Activated naive CD8-positive, alpha-beta T cell treated with anti-CD3 and anti-CD28 coated beads for 36 hours (primary cell): Measurements from ENCODE around the gene ERN1. TPM values are rescaled to one million over a fixed set of nuclear protein-coding genes. Genes with fewer than 3 reads are reported as not detected.
A peak's percentile ranks its signal among the peaks of the same experiment; 100 is the strongest.

Source experiments
- DNase-seq: peaks from one replicate; pipeline ENCODE4 v3.0.0; 2021
- H3K27ac Mint-ChIP-seq: one replicate; pipeline ENCODE4 v1.8.0; 2022; ENCODE audit warnings: mild to moderate bottlenecking, moderate library complexity, mixed read lengths
- H3K27me3 Mint-ChIP-seq: one replicate; pipeline ENCODE4 v1.8.0; 2022; ENCODE audit warnings: mild to moderate bottlenecking, mixed read lengths
- H3K36me3 Mint-ChIP-seq: one replicate; pipeline ENCODE4 v1.8.0; 2021; ENCODE audit warnings: mild to moderate bottlenecking, mixed read lengths
- H3K4me1 Mint-ChIP-seq: one replicate; pipeline ENCODE4 v1.8.0; 2021; ENCODE audit warnings: mixed read lengths
- H3K4me3 Mint-ChIP-seq: one replicate; pipeline ENCODE4 v1.8.0; 2022; ENCODE audit warnings: mild to moderate bottlenecking, moderate library complexity, mixed read lengths
- H3K9me3 Mint-ChIP-seq: one replicate; pipeline ENCODE4 v1.8.0; 2022; ENCODE audit warnings: mixed read lengths
- total RNA-seq, 2 experiments: library from RNA; stranded (reverse); gene quantifications; one replicate each; pipeline ENCODE4 v1.2.3, GENCODE V29; 2021

ERN1 gene
- total RNA-seq, 2 experiments from 2014 or later = 7.6 to 9.0 TPM

GRCh38 chr17:64002658-64003525 lies 127.1 kb downstream of the ERN1 start:
- H3K27ac Mint-ChIP-seq = no peak overlapping the region
- H3K36me3 Mint-ChIP-seq = peaks cover 5% of the 10 kb centered on the region
- no peaks in the 10 kb centered on the region for H3K9me3 Mint-ChIP-seq
- peaks cover 20% of the 10 kb centered on the region for H3K4me1 Mint-ChIP-seq
- DNase-seq = no peak
- H3K4me3 Mint-ChIP-seq = no peak overlapping the region
- H3K27me3 Mint-ChIP-seq = no peaks in the 10 kb centered on the region

- peak overlapping the region; percentile 48 for H3K27ac Mint-ChIP-seq
- no peak overlapping the region for H3K4me3 Mint-ChIP-seq
- H3K9me3 Mint-ChIP-seq = no peaks in the 10 kb centered on the region
- no peaks in the 10 kb centered on the region for H3K27me3 Mint-ChIP-seq
- peaks cover 24% of the 10 kb centered on the region for H3K4me1 Mint-ChIP-seq
- peaks cover 5% of the 10 kb centered on the region for H3K36me3 Mint-ChIP-seq
- no peak for DNase-seq
Observed at GRCh38 chr17:64001763-64002529, 128.0 kb downstream of the ERN1 start.

- no peak overlapping the region for H3K4me3 Mint-ChIP-seq
- H3K27ac Mint-ChIP-seq = no peak overlapping the region
- DNase-seq = no peak
- H3K9me3 Mint-ChIP-seq = no peaks in the 10 kb centered on the region
- H3K27me3 Mint-ChIP-seq = no peaks in the 10 kb centered on the region
- peaks cover 5% of the 10 kb centered on the region for H3K36me3 Mint-ChIP-seq
- H3K4me1 Mint-ChIP-seq = peaks cover 19% of the 10 kb centered on the region
Observed at GRCh38 chr17:64001091-64001579, 128.8 kb downstream of the ERN1 start.

GRCh38 chr17:63999680-64000531 lies 130.0 kb downstream of the ERN1 start:
- Mint-ChIP-seq H3K4me1 (peaks cover 19% of the 10 kb centered on the region), H3K27ac (peak overlapping the region; percentile 46)
- DNase-seq = no peak

GRCh38 chr17:63998721-63999679 lies 130.9 kb downstream of the ERN1 start:
- Mint-ChIP-seq H3K27me3 (no peaks in the 10 kb centered on the region), H3K4me1 (peaks cover 20% of the 10 kb centered on the region), H3K9me3 (no peaks in the 10 kb centered on the region), H3K36me3 (peaks cover 2% of the 10 kb centered on the region), H3K4me3 (peak overlapping the region; percentile 89), H3K27ac (peak overlapping the region; percentile 46)
- DNase-seq = no peak

More at GRCh38 chr17:63999680-64000531, 130.0 kb downstream of the ERN1 start:
- H3K9me3 Mint-ChIP-seq = no peaks in the 10 kb centered on the region
- no peaks in the 10 kb centered on the region for H3K27me3 Mint-ChIP-seq
- peaks cover 5% of the 10 kb centered on the region for H3K36me3 Mint-ChIP-seq
- peak overlapping the region; percentile 89 for H3K4me3 Mint-ChIP-seq

- H3K27ac Mint-ChIP-seq = no peak within 1 kb of the TSS
- peak within 1 kb of the TSS; percentile 89 for H3K4me3 Mint-ChIP-seq
- H3K27me3 Mint-ChIP-seq = no peaks in the 10 kb centered on the region
- no peaks in the 10 kb centered on the region for H3K9me3 Mint-ChIP-seq
- H3K4me1 Mint-ChIP-seq = peaks cover 24% of the 10 kb centered on the region
- peak; percentile 80 for DNase-seq
- H3K36me3 Mint-ChIP-seq = no peaks in the 10 kb centered on the region
Observed at GRCh38 chr17:63998050-63998720, 131.8 kb downstream of the ERN1 start, which contains the start of gene PRR29. Gene PRR29 (plus strand): TSS chr17:63998351. CDS start chr17:63998365, 14 bp downstream.

GRCh38 chr17:63997341-63998048 lies 132.4 kb downstream of the ERN1 start:
- no peak for DNase-seq
- Mint-ChIP-seq H3K27ac (no peak overlapping the region), H3K36me3 (no peaks in the 10 kb centered on the region), H3K4me1 (peaks cover 27% of the 10 kb centered on the region), H3K9me3 (no peaks in the 10 kb centered on the region), H3K27me3 (no peaks in the 10 kb centered on the region), H3K4me3 (peak overlapping the region; percentile 89)

GRCh38 chr17:63996430-63997182 lies 133.3 kb downstream of the ERN1 start:
- peaks cover 27% of the 10 kb centered on the region for H3K4me1 Mint-ChIP-seq
- peaks cover 3% of the 10 kb centered on the region for H3K27me3 Mint-ChIP-seq
- H3K4me3 Mint-ChIP-seq = no peak overlapping the region

GRCh38 chr17:63995626-63996025 lies 134.3 kb downstream of the ERN1 start:
- Mint-ChIP-seq H3K27me3 (peaks cover 10% of the 10 kb centered on the region), H3K4me1 (peaks cover 29% of the 10 kb centered on the region), H3K4me3 (no peak overlapping the region), H3K27ac (no peak overlapping the region), H3K9me3 (no peaks in the 10 kb centered on the region), H3K36me3 (no peaks in the 10 kb centered on the region)
- no peak for DNase-seq

More at GRCh38 chr17:63996430-63997182, 133.3 kb downstream of the ERN1 start:
- no peak for DNase-seq
- Mint-ChIP-seq H3K9me3 (no peaks in the 10 kb centered on the region), H3K27ac (peak overlapping the region; percentile 9), H3K36me3 (no peaks in the 10 kb centered on the region)

GRCh38 chr17:63993368-63993985 lies 136.5 kb downstream of the ERN1 start:
- Mint-ChIP-seq H3K27me3 (peaks cover 10% of the 10 kb centered on the region), H3K9me3 (no peaks in the 10 kb centered on the region), H3K4me3 (no peak overlapping the region), H3K36me3 (no peaks in the 10 kb centered on the region), H3K27ac (no peak overlapping the region), H3K4me1 (peaks cover 19% of the 10 kb centered on the region)
- no peak for DNase-seq

GRCh38 chr17:63991611-63992010 lies 138.3 kb downstream of the ERN1 start:
- Mint-ChIP-seq H3K27ac (no peak overlapping the region), H3K4me1 (peaks cover 14% of the 10 kb centered on the region), H3K4me3 (no peak overlapping the region)

More at GRCh38 chr17:63991611-63992010, 138.3 kb downstream of the ERN1 start:
- Mint-ChIP-seq H3K9me3 (no peaks in the 10 kb centered on the region), H3K36me3 (no peaks in the 10 kb centered on the region), H3K27me3 (peaks cover 10% of the 10 kb centered on the region)
- no peak for DNase-seq
